Measurements from ENCODE around the gene RNF207. TPM values are rescaled to one million over a fixed set of nuclear protein-coding genes. Genes with fewer than 3 reads are reported as not detected.

RNF207 gene
- total and polyA plus RNA-seq, 4 donors: 3.3 to 13.7 (median 5.8) TPM

- H3K9me3 ChIP-seq (ENCODE audit: control insufficient read depth in 4 of 4, low read length in 3 of 4): no peaks in the 10 kb centered on the region
- DNase-seq (ENCODE audit: low spot score): no peak
- H3K27ac ChIP-seq (ENCODE audit: low read depth in 1 of 2, low read length in 2 of 2): no peak overlapping the region
- no peak overlapping the region for H3K9ac ChIP-seq (ENCODE audit: low read depth in 1 of 2, low read length in 2 of 2)
- TF ChIP-seq, protein P1, sequence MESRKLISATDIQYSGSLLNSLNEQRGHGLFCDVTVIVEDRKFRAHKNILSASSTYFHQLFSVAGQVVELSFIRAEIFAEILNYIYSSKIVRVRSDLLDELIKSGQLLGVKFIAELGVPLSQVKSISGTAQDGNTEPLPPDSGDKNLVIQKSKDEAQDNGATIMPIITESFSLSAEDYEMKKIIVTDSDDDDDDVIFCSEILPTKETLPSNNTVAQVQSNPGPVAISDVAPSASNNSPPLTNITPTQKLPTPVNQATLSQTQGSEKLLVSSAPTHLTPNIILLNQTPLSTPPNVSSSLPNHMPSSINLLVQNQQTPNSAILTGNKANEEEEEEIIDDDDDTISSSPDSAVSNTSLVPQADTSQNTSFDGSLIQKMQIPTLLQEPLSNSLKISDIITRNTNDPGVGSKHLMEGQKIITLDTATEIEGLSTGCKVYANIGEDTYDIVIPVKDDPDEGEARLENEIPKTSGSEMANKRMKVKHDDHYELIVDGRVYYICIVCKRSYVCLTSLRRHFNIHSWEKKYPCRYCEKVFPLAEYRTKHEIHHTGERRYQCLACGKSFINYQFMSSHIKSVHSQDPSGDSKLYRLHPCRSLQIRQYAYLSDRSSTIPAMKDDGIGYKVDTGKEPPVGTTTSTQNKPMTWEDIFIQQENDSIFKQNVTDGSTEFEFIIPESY (IDR thresholded peaks at IDR 0.05): no peak
- TF ChIP-seq JUND (IDR thresholded peaks at IDR 0.05): no peak
- TF ChIP-seq, protein P2, sequence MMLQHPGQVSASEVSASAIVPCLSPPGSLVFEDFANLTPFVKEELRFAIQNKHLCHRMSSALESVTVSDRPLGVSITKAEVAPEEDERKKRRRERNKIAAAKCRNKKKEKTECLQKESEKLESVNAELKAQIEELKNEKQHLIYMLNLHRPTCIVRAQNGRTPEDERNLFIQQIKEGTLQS (IDR thresholded peaks at IDR 0.05): no peak
- TF ChIP-seq FOXA2 (IDR thresholded peaks at IDR 0.05): no peak
- TF ChIP-seq REST (IDR thresholded peaks at IDR 0.05): no peak
- no peak for TF ChIP-seq GABPA (IDR thresholded peaks at IDR 0.05 in 1 of 2, conservative IDR thresholded peaks at IDR 0.05 in 1 of 2)
- WGBS: 97% methylated on average over 12 of the region's 12 CpGs
- peaks cover 6 to 35% (median 22%) of the 10 kb centered on the region in 4 donors for H3K36me3 ChIP-seq (ENCODE audit: control insufficient read depth in 4 of 4, insufficient read depth in 3 of 4, low read depth in 1 of 4, low read length in 3 of 4)
- no peak overlapping the region for H3K4me3 ChIP-seq (ENCODE audit: low read depth in 1 of 3, low read length in 3 of 3)
- no peaks in the 10 kb centered on the region for H3K4me1 ChIP-seq (ENCODE audit: control insufficient read depth in 4 of 4, insufficient read depth in 4 of 4, low read length in 3 of 4)
- no peaks in the 10 kb centered on the region for H3K27me3 ChIP-seq (ENCODE audit: control insufficient read depth in 4 of 4, insufficient read depth in 4 of 4, low read length in 3 of 4)
Observed at GRCh38 chr1:6221210-6221784, 15.4 kb downstream of the RNF207 start.

GRCh38 chr1:6222636-6223035 lies 16.7 kb downstream of the RNF207 start:
- no peaks in the 10 kb centered on the region for H3K27me3 ChIP-seq (ENCODE audit: control insufficient read depth in 4 of 4, insufficient read depth in 4 of 4, low read length in 3 of 4)
- no peak overlapping the region for H3K9ac ChIP-seq (ENCODE audit: low read depth in 1 of 2, low read length in 2 of 2)
- H3K27ac ChIP-seq (ENCODE audit: low read depth in 1 of 2, low read length in 2 of 2): no peak overlapping the region
- 70% methylated on average over 6 of the region's 6 CpGs for WGBS
- H3K4me1 ChIP-seq (ENCODE audit: control insufficient read depth in 4 of 4, insufficient read depth in 4 of 4, low read length in 3 of 4): no peaks in the 10 kb centered on the region
- no peak overlapping the region for H3K4me3 ChIP-seq (ENCODE audit: low read depth in 1 of 3, low read length in 3 of 3)
- TF ChIP-seq, protein P1 (IDR thresholded peaks at IDR 0.05): no peak
- TF ChIP-seq TAF1 (conservative IDR thresholded peaks at IDR 0.05) (no peak), RXRA (IDR thresholded peaks at IDR 0.05) (no peak), FOXA1 (IDR thresholded peaks at IDR 0.05) (no peak), REST (IDR thresholded peaks at IDR 0.05) (no peak), FOXA2 (IDR thresholded peaks at IDR 0.05) (no peak), EGR1 (IDR thresholded peaks at IDR 0.05; ENCODE audit: low read depth in 2 of 2) (no peak), HNF4G (IDR thresholded peaks at IDR 0.05) (no peak), NR2F2 (IDR thresholded peaks at IDR 0.05) (no peak), YY1 (IDR thresholded peaks at IDR 0.05) (no peak)
- TF ChIP-seq, protein P3, sequence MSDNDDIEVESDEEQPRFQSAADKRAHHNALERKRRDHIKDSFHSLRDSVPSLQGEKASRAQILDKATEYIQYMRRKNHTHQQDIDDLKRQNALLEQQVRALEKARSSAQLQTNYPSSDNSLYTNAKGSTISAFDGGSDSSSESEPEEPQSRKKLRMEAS (IDR thresholded peaks at IDR 0.05): no peak
- TF ChIP-seq, protein P2 (IDR thresholded peaks at IDR 0.05): no peak
- TF ChIP-seq, protein P4, sequence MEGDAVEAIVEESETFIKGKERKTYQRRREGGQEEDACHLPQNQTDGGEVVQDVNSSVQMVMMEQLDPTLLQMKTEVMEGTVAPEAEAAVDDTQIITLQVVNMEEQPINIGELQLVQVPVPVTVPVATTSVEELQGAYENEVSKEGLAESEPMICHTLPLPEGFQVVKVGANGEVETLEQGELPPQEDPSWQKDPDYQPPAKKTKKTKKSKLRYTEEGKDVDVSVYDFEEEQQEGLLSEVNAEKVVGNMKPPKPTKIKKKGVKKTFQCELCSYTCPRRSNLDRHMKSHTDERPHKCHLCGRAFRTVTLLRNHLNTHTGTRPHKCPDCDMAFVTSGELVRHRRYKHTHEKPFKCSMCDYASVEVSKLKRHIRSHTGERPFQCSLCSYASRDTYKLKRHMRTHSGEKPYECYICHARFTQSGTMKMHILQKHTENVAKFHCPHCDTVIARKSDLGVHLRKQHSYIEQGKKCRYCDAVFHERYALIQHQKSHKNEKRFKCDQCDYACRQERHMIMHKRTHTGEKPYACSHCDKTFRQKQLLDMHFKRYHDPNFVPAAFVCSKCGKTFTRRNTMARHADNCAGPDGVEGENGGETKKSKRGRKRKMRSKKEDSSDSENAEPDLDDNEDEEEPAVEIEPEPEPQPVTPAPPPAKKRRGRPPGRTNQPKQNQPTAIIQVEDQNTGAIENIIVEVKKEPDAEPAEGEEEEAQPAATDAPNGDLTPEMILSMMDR (IDR thresholded peaks at IDR 0.05; ENCODE audit: low read depth, low read length, missing input control): no peak
- DNase-seq (ENCODE audit: low spot score): no peak
- no peaks in the 10 kb centered on the region for H3K9me3 ChIP-seq (ENCODE audit: control insufficient read depth in 4 of 4, low read length in 3 of 4)
- peaks cover 6 to 43% (median 28%) of the 10 kb centered on the region in 4 donors for H3K36me3 ChIP-seq (ENCODE audit: control insufficient read depth in 4 of 4, insufficient read depth in 3 of 4, low read depth in 1 of 4, low read length in 3 of 4)
